Mesendoderm (in vitro differentiated cells): ENCODE measurements around the gene SCG2.
A peak's percentile ranks its signal among the peaks of the same experiment; 100 is the strongest.

Experiments used
- DNase-seq: peaks from one replicate; pipeline ENCODE4 v3.0.0; 2013
- H2AK5ac ChIP-seq: 2 replicates; pipeline ENCODE4 v1.6.1; 2013; ENCODE audit warnings: low read length, inconsistent platforms
- H2BK120ac ChIP-seq: 2 replicates; pipeline ENCODE4 v1.6.1; 2013; ENCODE audit warnings: low read depth, mild to moderate bottlenecking, low read length, moderate library complexity, mixed read lengths
- H2BK15ac ChIP-seq: replicated peaks from 2 replicates; pipeline ENCODE4 v1.6.1; 2013; ENCODE audit warnings: low read depth, mild to moderate bottlenecking, moderate library complexity
- H2BK5ac ChIP-seq: 2 replicates; pipeline ENCODE4 v1.6.1; 2013; ENCODE audit warnings: low read length, inconsistent platforms
- H3K18ac ChIP-seq: 2 replicates; pipeline ENCODE4 v1.6.1; 2013; ENCODE audit warnings: mild to moderate bottlenecking, low read length, mixed read lengths
- H3K23ac ChIP-seq: one replicate; pipeline ENCODE4 v1.6.1; 2013; ENCODE audit warnings: low read length
- H3K27ac ChIP-seq: 2 replicates; pipeline ENCODE4 v1.5.1; 2013; ENCODE audit warnings: low read depth, mild to moderate bottlenecking, inconsistent platforms, low read length, moderate library complexity
- H3K27me3 ChIP-seq: 2 replicates; pipeline ENCODE4 v1.6.1; 2013; ENCODE audit warnings: low read length, control low read depth, mild to moderate bottlenecking, inconsistent platforms; ENCODE audit not compliant: insufficient read depth, poor library complexity
- H3K36me3 ChIP-seq: 2 replicates; pipeline ENCODE4 v1.6.1; 2013; ENCODE audit warnings: low read length, inconsistent platforms; ENCODE audit not compliant: control insufficient read depth, insufficient read depth
- H3K4ac ChIP-seq: one replicate; pipeline ENCODE4 v1.6.1; 2013; ENCODE audit warnings: low read depth, mild to moderate bottlenecking, low read length, moderate library complexity
- H3K4me1 ChIP-seq: 2 replicates; pipeline ENCODE4 v1.6.1; 2013; ENCODE audit warnings: low read depth, low read length, inconsistent platforms; ENCODE audit not compliant: control insufficient read depth
- H3K4me2 ChIP-seq: 2 replicates; pipeline ENCODE4 v1.6.1; 2013; ENCODE audit warnings: low read length
- H3K4me3 ChIP-seq: 2 replicates; pipeline ENCODE4 v1.5.1; 2013; ENCODE audit warnings: mild to moderate bottlenecking, low read length
- H3K56ac ChIP-seq: one replicate; pipeline ENCODE4 v1.6.1; 2013; ENCODE audit warnings: low read length
- H3K79me1 ChIP-seq: 2 replicates; pipeline ENCODE4 v1.6.1; 2013; ENCODE audit warnings: low read length, inconsistent platforms
- H3K79me2 ChIP-seq: 2 replicates; pipeline ENCODE4 v1.6.1; 2013; ENCODE audit warnings: mild to moderate bottlenecking, low read length; ENCODE audit not compliant: control insufficient read depth, insufficient read depth
- H3K9ac ChIP-seq: 2 replicates; pipeline ENCODE4 v1.6.1; 2013; ENCODE audit warnings: low read length, inconsistent platforms
- H4K5ac ChIP-seq: one replicate; pipeline ENCODE4 v1.6.1; 2013; ENCODE audit warnings: low read length
- H4K8ac ChIP-seq: one replicate; pipeline ENCODE4 v1.6.1; 2013; ENCODE audit warnings: low read depth, mild to moderate bottlenecking, control low read depth, low read length, moderate library complexity
- WGBS: extraction: QIAGEN DNeasy Blood & Tissue Kit; methylation state at CpG from one replicate; pipeline ENCODE4 v1.1.7; 2013; ENCODE audit warnings: low lambda C conversion rate, missing lambda C conversion rate; ENCODE audit not compliant: insufficient coverage; ENCODE audit errors: extremely low coverage; 5-methylcytosine and 5-hydroxymethylcytosine counted together

The SCG2 gene

DNA sequence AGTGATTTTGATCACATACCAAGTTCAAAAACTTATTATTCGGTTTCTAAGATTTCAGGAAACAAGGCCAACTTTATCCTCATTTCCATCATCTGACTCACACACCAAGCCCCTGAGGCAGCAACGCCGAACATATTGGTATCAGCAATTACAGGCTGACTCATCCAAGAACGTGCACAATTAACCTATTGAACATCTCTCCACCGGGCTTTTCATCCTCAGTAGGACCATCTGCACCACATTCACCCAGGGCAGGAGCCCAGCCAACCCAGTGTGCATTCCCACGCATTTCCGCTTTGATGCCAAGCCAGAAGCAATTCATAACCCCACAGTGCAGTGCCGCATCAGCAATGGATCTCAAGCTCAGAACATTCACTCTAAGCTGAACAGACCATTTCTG lies 52.9 kb downstream of the SCG2 start:
- Histone ChIP-seq H3K27me3 (no peaks in the 10 kb centered on the region), H3K4me2 (no peak overlapping the region), H2AK5ac (no peak overlapping the region), H4K5ac (no peak overlapping the region), H3K4me3 (no peak overlapping the region), H2BK120ac (no peak overlapping the region), H2BK15ac (no peak overlapping the region), H3K4me1 (no peaks in the 10 kb centered on the region), H3K79me1 (no peaks in the 10 kb centered on the region), H3K18ac (no peak overlapping the region), H3K23ac (no peak overlapping the region), H4K8ac (no peak overlapping the region), H3K27ac (no peak overlapping the region), H3K4ac (no peak overlapping the region), H2BK5ac (no peak overlapping the region), H3K9ac (no peak overlapping the region), H3K79me2 (no peaks in the 10 kb centered on the region), H3K36me3 (no peaks in the 10 kb centered on the region), H3K56ac (no peak overlapping the region)
- DNase-seq = peak; percentile 24
- WGBS = no CpG with 5 or more reads among the region's 8 CpGs

DNA sequence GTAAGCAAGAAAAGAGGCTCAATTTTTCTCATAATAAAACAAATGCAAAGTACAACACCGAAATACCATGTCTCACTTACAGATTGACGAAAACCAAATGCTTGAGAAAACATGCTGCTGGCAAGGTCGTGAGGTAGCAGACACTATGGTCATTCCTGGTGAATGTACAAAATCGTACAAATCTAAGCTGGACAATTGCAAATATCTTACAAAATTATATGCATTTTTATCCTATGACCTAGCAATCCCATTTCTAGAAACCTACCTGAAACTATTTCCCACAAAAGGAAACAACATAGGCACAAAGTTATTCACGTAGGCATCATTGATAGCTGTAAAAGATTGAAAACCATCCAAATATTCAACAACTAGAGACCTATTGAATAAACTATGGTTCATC lies 54.0 kb downstream of the SCG2 start:
- Histone ChIP-seq H3K23ac (no peak overlapping the region), H2BK5ac (no peak overlapping the region), H3K27ac (no peak overlapping the region), H2BK15ac (no peak overlapping the region), H3K9ac (no peak overlapping the region), H3K79me2 (no peaks in the 10 kb centered on the region), H3K4ac (no peak overlapping the region), H3K27me3 (no peaks in the 10 kb centered on the region), H4K8ac (no peak overlapping the region), H2BK120ac (no peak overlapping the region), H3K4me3 (no peak overlapping the region), H3K4me2 (no peak overlapping the region), H4K5ac (no peak overlapping the region), H3K18ac (no peak overlapping the region), H3K4me1 (no peaks in the 10 kb centered on the region), H3K36me3 (no peaks in the 10 kb centered on the region), H3K79me1 (no peaks in the 10 kb centered on the region), H2AK5ac (no peak overlapping the region), H3K56ac (no peak overlapping the region)
- DNase-seq = no peak
- WGBS = no CpG with 5 or more reads among the region's 5 CpGs
